Erythroblast (primary cell): ENCODE measurements around the gene SYCP1.

Source experiments
- GATA1 ChIP-seq: IDR thresholded peaks from 2 replicates; pipeline ENCODE4 v1.6.1; 2011; ENCODE audit warnings: low read depth, mild to moderate bottlenecking, control low read depth, low read length, moderate library complexity
- POLR2A ChIP-seq: IDR thresholded peaks from 2 replicates; pipeline ENCODE4 v1.6.1; 2011; ENCODE audit warnings: mild to moderate bottlenecking, low read length

DNA sequence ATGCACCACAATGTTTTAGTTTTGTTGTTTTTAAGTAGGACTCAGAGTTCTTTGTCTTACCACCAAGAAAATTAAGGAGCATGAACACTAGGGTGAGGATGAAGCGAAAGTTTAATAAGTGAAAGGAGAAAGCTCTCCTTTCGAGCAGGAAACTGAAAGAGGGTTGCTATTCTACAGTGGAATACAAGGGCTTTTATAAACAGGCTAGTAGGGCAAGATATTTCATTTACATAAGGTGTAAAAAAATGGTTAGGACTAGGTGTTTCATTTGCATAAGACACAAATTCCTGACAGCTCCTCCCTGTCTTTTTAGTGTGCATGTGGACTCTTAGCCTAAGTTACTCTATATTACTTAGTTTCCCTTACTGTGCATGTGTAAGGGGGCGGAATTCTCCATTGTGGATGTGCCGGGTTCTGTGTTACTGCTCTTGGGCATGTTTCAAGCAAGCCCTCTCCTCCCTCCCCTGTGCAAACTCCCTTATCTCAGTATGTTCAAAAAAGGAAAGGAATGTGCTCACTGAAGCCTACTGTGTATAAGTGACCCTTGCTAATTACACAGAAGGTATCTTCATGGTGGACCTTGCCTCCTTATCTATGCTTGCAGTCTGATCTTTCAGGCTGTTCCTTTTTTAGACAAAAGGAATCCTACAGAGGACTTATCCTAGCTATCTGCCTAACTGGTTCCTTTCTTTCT, 182.3 kb downstream of the SYCP1 start:
- TF ChIP-seq POLR2A (no peak), GATA1 (no peak)
